Activated CD8-positive, alpha-beta T cell treated with anti-CD3 and anti-CD28 coated beads for 36 hours (primary cell): ENCODE measurements around the gene MOB3B. TPM values are rescaled to one million over a fixed set of nuclear protein-coding genes. Genes with fewer than 3 reads are reported as not detected.

Experiments
- ATAC-seq: fragments of 200-7000 bp; cut with Tn5 transposase; one replicate; pipeline ENCODE4 v1.10.0; 2021; ENCODE audit warnings: mild to moderate bottlenecking, moderate library complexity
- CTCF ChIA-PET: fragments of 350-600 bp; sonication (Branson Sonifier 250); formaldehyde crosslinking; loops from one replicate; lab custom pipeline; 2021; ENCODE audit warnings: antibody characterized with exemption; lab: Charles Lee
- POLR2A ChIA-PET: fragments of 350-600 bp; sonication (Branson Sonifier 250); formaldehyde crosslinking; loops from one replicate; lab custom pipeline; 2021; ENCODE audit warnings: antibody characterized with exemption; lab: Charles Lee
- DNase-seq: peaks from one replicate; pipeline ENCODE4 v3.0.0-alpha.2; 2020
- H3K27ac Mint-ChIP-seq: one replicate; pipeline ENCODE4 v1.8.0; 2021; ENCODE audit warnings: mild to moderate bottlenecking, mixed read lengths
- H3K27me3 Mint-ChIP-seq: one replicate; pipeline ENCODE4 v1.8.0; 2021; ENCODE audit warnings: mixed read lengths
- H3K36me3 Mint-ChIP-seq: one replicate; pipeline ENCODE4 v1.8.0; 2021; ENCODE audit warnings: low read depth, mixed read lengths
- H3K4me1 Mint-ChIP-seq: one replicate; pipeline ENCODE4 v1.8.0; 2021; ENCODE audit warnings: low read depth, mixed read lengths
- H3K4me3 Mint-ChIP-seq: one replicate; pipeline ENCODE4 v1.8.0; 2021; ENCODE audit warnings: mild to moderate bottlenecking, moderate library complexity, mixed read lengths
- H3K9me3 Mint-ChIP-seq: one replicate; pipeline ENCODE4 v1.8.0; 2021; ENCODE audit warnings: mixed read lengths
- intact Hi-C: fragments of 100-400 bp; cut with micrococcal nuclease; formaldehyde crosslinking; loops from one replicate; pipeline ENCODE4 v1.10.0; 2022
- total RNA-seq, 2 experiments: library from RNA; stranded (reverse); gene quantifications; one replicate each; pipeline ENCODE4 v1.2.3, GENCODE V29; 2021
- TF ChIP-seq, protein P1 (sequence below): fragments of 200-600 bp; IDR thresholded peaks from one replicate; pipeline ENCODE4 v1.8.0; 2022; ENCODE audit warnings: antibody characterized with exemption, mild to moderate bottlenecking

Gene MOB3B
- total RNA-seq, 2 experiments from 2014 or later, result 0.47 to 0.67 TPM

DNA sequence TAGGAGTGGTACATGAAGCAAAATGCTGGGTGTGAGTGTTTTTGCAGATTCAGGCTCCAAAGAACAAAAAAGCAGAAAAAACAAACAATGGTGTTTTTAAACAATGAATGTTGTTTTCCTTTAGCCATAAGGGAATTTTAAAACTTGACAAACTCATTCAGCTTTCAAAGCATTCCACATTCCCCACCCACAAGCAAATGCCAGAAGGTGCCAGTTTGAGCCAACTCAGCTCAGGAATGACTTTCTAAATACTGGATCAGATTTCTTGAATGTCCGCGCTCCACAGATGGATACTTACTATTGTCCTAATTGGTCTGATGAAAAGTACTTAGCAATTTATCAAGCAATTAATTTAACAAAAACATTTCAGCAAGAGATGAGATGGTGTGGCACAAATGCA is 12.9 kb upstream of the MOB3B start:
- intact Hi-C loops, result no loop called here
- Mint-ChIP-seq H3K4me1 (no peaks in the 10 kb centered on the region), H3K36me3 (peaks cover 8% of the 10 kb centered on the region), H3K27me3 (no peaks in the 10 kb centered on the region), H3K9me3 (no peaks in the 10 kb centered on the region), H3K4me3 (no peak overlapping the region), H3K27ac (no peak overlapping the region)
- DNase-seq, result no peak
- ChIA-PET CTCF (interaction anchor here (1.5 kb wide), 1 partner anchor 13 kb away, joined by 5 read pairs; the partner anchor contains the start of gene MOB3B), POLR2A (no interaction called here)
- no peak for ATAC-seq
- TF ChIP-seq, protein P1, sequence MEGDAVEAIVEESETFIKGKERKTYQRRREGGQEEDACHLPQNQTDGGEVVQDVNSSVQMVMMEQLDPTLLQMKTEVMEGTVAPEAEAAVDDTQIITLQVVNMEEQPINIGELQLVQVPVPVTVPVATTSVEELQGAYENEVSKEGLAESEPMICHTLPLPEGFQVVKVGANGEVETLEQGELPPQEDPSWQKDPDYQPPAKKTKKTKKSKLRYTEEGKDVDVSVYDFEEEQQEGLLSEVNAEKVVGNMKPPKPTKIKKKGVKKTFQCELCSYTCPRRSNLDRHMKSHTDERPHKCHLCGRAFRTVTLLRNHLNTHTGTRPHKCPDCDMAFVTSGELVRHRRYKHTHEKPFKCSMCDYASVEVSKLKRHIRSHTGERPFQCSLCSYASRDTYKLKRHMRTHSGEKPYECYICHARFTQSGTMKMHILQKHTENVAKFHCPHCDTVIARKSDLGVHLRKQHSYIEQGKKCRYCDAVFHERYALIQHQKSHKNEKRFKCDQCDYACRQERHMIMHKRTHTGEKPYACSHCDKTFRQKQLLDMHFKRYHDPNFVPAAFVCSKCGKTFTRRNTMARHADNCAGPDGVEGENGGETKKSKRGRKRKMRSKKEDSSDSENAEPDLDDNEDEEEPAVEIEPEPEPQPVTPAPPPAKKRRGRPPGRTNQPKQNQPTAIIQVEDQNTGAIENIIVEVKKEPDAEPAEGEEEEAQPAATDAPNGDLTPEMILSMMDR, result no peak

DNA sequence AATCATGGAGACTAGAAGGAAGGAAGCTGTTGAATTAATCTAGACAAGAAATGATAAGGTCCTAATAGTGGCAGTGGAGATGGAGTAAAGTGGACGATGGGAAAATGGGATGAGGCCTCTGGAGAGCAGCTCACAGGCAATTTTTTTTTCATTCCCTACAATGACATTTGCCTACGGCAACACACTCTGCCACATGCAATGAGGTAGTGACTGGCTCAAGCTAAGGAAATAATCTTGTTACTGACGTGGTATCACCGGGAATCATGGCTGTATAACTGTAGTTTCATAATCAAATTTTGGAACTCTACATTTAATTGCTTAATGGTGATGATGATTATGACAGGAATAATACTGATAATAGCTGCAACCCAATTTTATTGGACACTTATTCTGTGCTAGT is 12.1 kb upstream of the MOB3B start:
- TF ChIP-seq, protein P1, result no peak
- DNase-seq (no peak), ATAC-seq (no peak)
- POLR2A ChIA-PET, result no interaction called here
- Mint-ChIP-seq H3K27ac (no peak overlapping the region), H3K27me3 (no peaks in the 10 kb centered on the region), H3K4me3 (no peak overlapping the region), H3K36me3 (peaks cover 8% of the 10 kb centered on the region), H3K9me3 (no peaks in the 10 kb centered on the region), H3K4me1 (no peaks in the 10 kb centered on the region)
- intact Hi-C loops, result no loop called here
- CTCF ChIA-PET, result interaction anchor here (1.5 kb wide), 1 partner anchor 12 kb away, joined by 5 read pairs; the partner anchor contains the start of gene MOB3B

DNA sequence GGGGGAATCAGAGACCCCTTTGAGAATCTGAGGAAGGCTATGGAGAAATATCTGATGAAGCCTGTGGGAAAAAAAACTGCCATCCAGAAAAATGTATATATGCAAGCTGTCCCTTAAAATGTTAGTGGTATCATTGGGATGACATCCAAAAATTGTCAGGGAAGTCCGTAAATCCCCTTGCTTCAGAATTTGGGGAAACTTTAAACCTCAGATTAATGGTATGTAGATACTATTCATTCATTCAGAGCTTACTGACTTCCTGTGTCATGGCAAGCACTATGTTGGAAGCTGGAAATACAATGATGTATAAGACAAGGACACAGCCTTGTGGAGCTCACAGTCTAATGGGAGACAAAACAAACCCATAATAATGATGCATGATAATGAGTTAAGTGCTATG is 10.9 kb upstream of the MOB3B start:
- POLR2A ChIA-PET, result no interaction called here
- H3K27ac Mint-ChIP-seq, result no peak overlapping the region
- no peaks in the 10 kb centered on the region for H3K4me1 Mint-ChIP-seq
- intact Hi-C loops, result no loop called here
- CTCF ChIA-PET, result no interaction called here
- ATAC-seq (no peak), DNase-seq (no peak)
- H3K36me3 Mint-ChIP-seq, result peaks cover 8% of the 10 kb centered on the region
- no peaks in the 10 kb centered on the region for H3K27me3 Mint-ChIP-seq
- TF ChIP-seq, protein P1, result no peak
- no peaks in the 10 kb centered on the region for H3K9me3 Mint-ChIP-seq
- H3K4me3 Mint-ChIP-seq, result no peak overlapping the region

DNA sequence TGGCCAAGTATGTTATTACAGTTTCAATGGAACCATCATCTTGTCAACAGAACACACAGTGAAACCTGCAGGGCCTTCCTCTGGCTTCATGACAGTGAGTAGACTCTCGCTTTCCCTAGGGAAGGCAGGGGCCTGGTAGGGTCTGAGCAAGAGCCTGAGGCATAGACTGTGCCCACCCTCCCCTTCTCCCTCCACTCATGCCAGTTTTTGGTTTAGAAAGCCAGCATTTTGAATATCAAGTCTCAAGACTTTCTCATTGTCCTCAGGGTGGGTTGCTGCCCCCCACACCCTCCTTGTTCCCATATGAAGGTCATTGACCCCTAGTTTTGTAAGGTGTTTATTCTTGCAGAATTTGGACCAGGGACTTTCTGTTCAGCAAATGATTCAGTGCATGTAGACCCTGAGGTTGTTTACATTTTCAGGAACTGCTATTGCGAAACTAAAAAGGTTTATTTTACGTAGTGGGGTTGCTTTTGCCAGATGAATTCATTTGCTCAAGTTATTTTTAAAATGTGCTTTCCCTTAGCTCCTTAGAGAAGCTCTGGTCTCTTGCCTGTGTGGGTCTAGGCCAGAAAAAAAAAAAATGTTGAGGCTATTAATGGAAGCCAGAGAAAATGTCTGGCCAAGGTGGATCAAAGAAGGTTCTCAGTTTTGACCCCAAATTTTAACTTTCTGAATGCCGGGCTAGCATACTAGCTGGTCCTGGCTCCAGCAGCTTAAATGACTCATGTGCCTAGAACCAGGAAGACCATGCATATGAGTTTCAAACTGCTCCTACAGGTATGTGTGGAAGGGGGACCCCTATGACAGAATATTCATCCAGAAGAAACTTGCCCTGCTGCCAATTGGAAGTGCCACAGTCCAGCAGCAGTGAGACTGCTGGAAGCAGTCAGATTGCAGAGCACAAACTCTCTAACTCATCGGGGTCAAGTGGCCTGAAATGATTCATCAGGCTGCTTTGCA is 10.1 kb upstream of the MOB3B start:
- TF ChIP-seq, protein P1, result no peak
- H3K4me3 Mint-ChIP-seq, result no peak overlapping the region
- H3K9me3 Mint-ChIP-seq, result no peaks in the 10 kb centered on the region
- ChIA-PET POLR2A (no interaction called here), CTCF (no interaction called here)
- DNase-seq (no peak), ATAC-seq (no peak)
- no peak overlapping the region for H3K27ac Mint-ChIP-seq
- no peaks in the 10 kb centered on the region for H3K27me3 Mint-ChIP-seq
- intact Hi-C loops, result no loop called here
- H3K4me1 Mint-ChIP-seq, result no peaks in the 10 kb centered on the region
- peaks cover 8% of the 10 kb centered on the region for H3K36me3 Mint-ChIP-seq

DNA sequence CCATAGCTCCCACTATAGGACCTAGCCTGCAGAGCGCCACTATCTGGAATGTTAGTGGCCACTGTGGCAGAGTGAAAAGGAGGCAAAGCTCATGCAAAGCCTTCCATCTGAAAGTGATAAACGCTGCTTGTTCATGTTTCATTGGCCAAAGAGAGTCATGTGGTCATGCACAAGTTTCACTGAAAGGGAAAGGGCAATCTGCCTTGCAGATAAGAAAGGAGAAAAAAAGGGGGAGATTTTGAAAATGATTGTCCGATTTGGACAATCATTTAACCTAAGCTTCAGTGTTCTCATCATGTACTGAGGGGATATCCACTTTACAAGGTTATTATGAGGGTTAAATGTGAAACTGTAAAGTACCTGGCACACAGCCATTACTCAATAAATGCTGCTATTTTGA is 9.0 kb upstream of the MOB3B start:
- TF ChIP-seq, protein P1, result no peak
- Mint-ChIP-seq H3K4me3 (no peak overlapping the region), H3K27me3 (no peaks in the 10 kb centered on the region), H3K4me1 (no peaks in the 10 kb centered on the region), H3K36me3 (peaks cover 5% of the 10 kb centered on the region), H3K27ac (no peak overlapping the region), H3K9me3 (no peaks in the 10 kb centered on the region)
- CTCF ChIA-PET, result no interaction called here
- intact Hi-C loops, result no loop called here
- POLR2A ChIA-PET, result no interaction called here
- DNase-seq, result no peak
- ATAC-seq, result no peak
